ENCODE measurements around the gene ANKRD37. TPM values are rescaled to one million over a fixed set of nuclear protein-coding genes. Genes with fewer than 3 reads are reported as not detected.

The ANKRD37 gene
- total and polyA plus RNA-seq, 3 donors from 2014 or later, result 12.7 to 23.7 (median 19.6) TPM

GRCh38 chr4:185378264-185378663 lies 18.4 kb upstream of the ANKRD37 start:
- DNase-seq, result no peak
- Histone ChIP-seq H3K27me3 (no peaks in the 10 kb centered on the region), H3K4me1 (no peaks in the 10 kb centered on the region), H3K4me3 (no peak overlapping the region), H3K27ac (no peak overlapping the region), H3K9me3 (no peaks in the 10 kb centered on the region), H3K36me3 (ENCODE audit: low read depth, missing control alignments) (no peaks in the 10 kb centered on the region)
- intact Hi-C loops (cut with DNase I; ENCODE audit: low total_unique reads), result no loop called here
- WGBS, 2 donors, result 60 to 68% methylated on average over 6 of the region's 6 CpGs
- TF ChIP-seq CTCF (IDR thresholded peaks at IDR 0.05) (no peak), POLR2A (IDR thresholded peaks at IDR 0.05) (no peak)

GRCh38 chr4:185379326-185380295 lies 17.0 kb upstream of the ANKRD37 start:
- TF ChIP-seq CTCF (IDR thresholded peaks at IDR 0.05), result no peak
- TF ChIP-seq POLR2A (IDR thresholded peaks at IDR 0.05), result no peak
- 74 to 85% methylated on average over 13 of the region's 13 CpGs for WGBS, 2 donors
- DNase-seq, result no peak
- no peak overlapping the region for H3K4me3 ChIP-seq
- no peaks in the 10 kb centered on the region for H3K36me3 ChIP-seq (ENCODE audit: low read depth, missing control alignments)
- H3K4me1 ChIP-seq, result no peaks in the 10 kb centered on the region
- no peaks in the 10 kb centered on the region for H3K27me3 ChIP-seq
- intact Hi-C loops (cut with DNase I; ENCODE audit: low total_unique reads), result no loop called here
- H3K9me3 ChIP-seq, result no peaks in the 10 kb centered on the region
- H3K27ac ChIP-seq, result no peak overlapping the region

- H3K36me3 ChIP-seq (ENCODE audit: low read depth, missing control alignments), result no peaks in the 10 kb centered on the region
- no peaks in the 10 kb centered on the region for H3K27me3 ChIP-seq
- no peak overlapping the region for H3K4me3 ChIP-seq
- intact Hi-C loops (cut with DNase I; ENCODE audit: low total_unique reads), result no loop called here
- no peaks in the 10 kb centered on the region for H3K9me3 ChIP-seq
- DNase-seq, result no peak
- no peaks in the 10 kb centered on the region for H3K4me1 ChIP-seq
- H3K27ac ChIP-seq, result no peak overlapping the region
- TF ChIP-seq POLR2A (IDR thresholded peaks at IDR 0.05), result no peak
- TF ChIP-seq CTCF (IDR thresholded peaks at IDR 0.05), result no peak
- 76 to 78% methylated on average over 1 of the region's 1 CpG for WGBS, 2 donors
Measured at GRCh38 chr4:185380320-185380719, 16.3 kb upstream of the ANKRD37 start.

- no peak for DNase-seq
- WGBS, 2 donors, result 40 to 50% methylated on average over 4 of the region's 4 CpGs
- TF ChIP-seq POLR2A (IDR thresholded peaks at IDR 0.05) (no peak), CTCF (IDR thresholded peaks at IDR 0.05) (no peak)
- H3K27ac ChIP-seq, result no peak overlapping the region
- no peaks in the 10 kb centered on the region for H3K9me3 ChIP-seq
- no peaks in the 10 kb centered on the region for H3K4me1 ChIP-seq
- H3K36me3 ChIP-seq (ENCODE audit: low read depth, missing control alignments), result no peaks in the 10 kb centered on the region
- intact Hi-C loops (cut with DNase I; ENCODE audit: low total_unique reads), result no loop called here
- no peaks in the 10 kb centered on the region for H3K27me3 ChIP-seq
- no peak overlapping the region for H3K4me3 ChIP-seq
Measured at GRCh38 chr4:185381288-185382196, 15.1 kb upstream of the ANKRD37 start.
